HUDEP-2 (cell line): Measurements from ENCODE around the gene SSC5D.
"Not testable (repeated sequence)": the region's sequence is repeated elsewhere in the genome, so short reads cannot be mapped to it uniquely, and the experiment has no call there.

Experiments used
- DNase-seq, 76 experiments: peaks; one replicate each; lab custom pipeline; 2025; ENCODE audit not compliant: unreplicated experiment in 76 of 76; lab: John Stamatoyannopoulos, UW

The SSC5D gene

GRCh38 chr19:55485439-55486011, 2.7 kb upstream of the SSC5D start:
- DNase-seq, result no peak

GRCh38 chr19:55486043-55486970, 1.9 kb upstream of the SSC5D start:
- no peak for DNase-seq

GRCh38 chr19:55486971-55487923, 989 bp upstream of the SSC5D start:
- DNase-seq, result peak in 48 of 76 experiments; percentile 18 to 86 (median 54)

DNA sequence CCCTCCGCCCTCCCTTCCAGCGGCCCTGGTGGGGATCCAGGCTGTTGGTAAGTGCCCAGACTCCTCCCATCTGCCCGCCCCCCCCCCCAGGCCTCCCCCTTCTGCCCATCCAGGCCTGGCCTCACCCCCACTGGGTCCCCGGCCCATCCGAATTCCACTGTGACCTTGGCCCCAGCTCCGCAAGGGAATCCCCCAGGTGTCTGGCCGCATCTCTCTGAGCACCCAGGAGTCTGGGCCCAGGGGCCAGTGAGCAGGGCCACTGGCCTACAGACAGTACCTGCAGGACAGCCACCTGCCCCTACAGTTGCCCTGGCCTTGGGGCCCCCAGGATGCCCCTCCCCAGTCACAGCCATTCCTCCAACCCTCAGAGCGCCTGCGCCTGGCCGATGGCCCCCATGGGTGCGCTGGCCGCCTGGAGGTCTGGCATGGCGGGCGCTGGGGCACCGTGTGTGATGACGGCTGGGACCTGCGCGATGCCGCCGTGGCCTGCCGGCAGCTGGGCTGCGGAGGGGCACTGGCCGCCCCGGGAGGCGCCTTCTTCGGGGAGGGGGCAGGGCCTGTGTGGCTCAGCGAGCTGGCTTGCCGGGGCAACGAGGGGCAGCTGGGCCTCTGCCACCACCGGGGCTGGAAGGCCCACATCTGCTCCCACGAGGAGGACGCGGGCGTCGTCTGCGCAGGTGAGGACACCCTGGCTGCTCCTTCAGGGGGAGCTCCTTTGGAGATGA, 912 bp downstream of the SSC5D start:
- no peak for DNase-seq

DNA sequence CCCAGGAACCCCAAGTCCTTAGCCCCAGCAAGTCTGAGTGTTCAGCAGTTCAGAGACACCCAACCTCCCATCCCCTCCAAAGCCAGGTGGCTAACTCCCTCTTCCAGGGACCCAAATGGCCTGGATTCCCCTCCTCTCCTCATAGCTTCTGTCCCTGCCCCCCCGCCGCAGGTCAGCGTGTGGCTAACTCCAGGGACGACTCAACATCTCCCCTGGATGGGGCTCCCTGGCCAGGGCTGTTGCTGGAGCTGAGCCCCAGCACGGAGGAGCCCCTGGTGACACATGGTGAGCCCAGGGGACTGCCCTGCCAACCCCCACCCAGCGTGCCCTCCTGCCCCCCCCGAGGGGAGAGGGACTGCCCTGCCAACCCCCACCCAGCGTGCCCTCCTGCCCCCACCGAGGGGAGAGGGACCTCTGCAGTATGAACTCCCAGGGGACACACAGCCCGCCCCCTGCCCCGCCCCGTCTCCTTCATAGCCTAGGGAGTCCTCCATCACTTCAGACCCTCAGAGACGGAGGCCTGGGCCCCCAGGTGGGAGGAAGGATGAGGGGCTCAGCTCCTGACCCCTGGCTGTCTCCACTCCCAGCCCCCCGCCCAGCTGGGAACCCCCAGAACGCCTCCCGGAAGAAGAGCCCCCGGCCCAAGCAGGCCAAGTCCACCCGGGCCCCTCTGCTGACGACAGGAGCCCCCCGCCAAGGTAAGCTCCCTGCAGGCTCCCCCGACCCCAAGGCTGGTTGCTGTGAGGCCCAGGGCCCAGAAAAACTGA, 1.7 kb downstream of the SSC5D start:
- DNase-seq, result no peak

DNA sequence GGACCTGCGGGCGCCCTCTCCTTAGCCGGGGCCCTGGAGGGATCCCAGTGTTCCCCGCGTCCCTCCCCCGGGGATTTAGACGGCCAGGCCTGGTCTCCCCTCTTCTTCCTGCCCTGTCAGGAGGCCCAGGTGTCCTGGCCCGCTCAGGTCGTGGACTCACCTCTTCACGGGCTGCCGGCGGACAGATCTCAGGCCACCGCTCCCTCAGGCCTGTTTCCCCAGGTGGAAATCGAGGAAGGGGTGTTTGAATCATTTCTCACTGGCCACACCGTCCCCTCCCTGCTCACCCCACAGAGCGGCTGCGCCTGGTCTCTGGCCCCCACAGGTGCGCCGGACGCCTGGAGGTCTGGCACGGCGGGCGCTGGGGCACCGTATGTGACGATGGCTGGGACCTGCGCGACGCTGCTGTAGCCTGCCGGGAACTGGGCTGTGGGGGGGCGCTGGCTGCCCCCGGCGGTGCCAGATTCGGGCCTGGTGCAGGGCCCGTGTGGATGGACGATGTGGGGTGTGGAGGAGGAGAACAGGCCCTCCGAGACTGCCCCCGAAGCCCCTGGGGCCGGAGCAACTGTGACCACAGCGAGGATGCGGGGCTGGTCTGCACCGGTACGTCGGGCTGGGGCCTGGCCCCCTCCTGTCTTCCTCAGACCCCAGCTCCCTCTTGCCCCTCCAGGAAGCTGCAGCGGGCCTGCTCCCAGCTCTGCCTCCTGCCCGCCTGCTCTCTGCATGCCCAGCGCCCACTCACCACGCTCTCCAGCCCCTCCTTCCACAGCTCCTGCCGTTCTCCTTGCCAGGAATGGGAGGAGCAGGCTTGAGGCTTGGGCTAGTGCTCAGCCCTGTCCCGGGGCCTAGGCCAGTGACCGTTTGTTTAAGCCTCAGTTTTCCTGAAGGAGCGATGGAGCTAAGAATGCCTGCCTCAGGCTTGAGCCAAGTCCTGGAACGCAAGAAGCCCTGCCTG, 2.5 kb downstream of the SSC5D start:
- DNase-seq, result no peak

GRCh38 chr19:55491546-55492360, 3.5 kb downstream of the SSC5D start:
- no peak for DNase-seq

DNA sequence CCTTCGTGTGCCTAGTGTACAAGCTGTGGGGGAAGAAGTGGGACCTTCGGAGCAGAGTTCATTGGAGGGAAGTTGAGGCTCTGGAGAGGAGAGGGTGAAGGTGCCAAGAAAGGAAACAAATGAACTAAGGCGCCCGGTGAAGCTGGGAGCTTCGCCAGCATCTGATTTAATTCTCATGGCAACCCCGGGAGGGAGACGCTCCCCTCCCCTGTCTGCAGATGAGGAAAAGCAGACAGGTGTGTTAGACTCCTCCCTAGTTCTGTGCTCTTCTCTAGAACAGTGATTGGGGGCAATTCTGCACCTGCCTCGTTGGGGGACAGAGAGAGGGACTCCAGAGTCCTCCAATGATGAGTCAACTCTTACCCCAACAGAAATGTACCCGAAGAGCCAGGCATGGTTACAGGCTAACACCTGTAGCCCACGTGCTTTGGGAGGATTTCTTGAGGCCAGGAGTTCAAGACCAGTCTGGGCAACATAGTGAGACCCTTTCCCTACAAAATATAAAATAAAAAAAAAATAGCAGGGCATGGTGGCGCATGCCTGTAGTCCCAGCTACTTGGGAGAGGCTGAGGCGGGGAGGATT, 4.2 kb downstream of the SSC5D start:
- DNase-seq, result peak in 1 of 76 experiments; percentile 3

DNA sequence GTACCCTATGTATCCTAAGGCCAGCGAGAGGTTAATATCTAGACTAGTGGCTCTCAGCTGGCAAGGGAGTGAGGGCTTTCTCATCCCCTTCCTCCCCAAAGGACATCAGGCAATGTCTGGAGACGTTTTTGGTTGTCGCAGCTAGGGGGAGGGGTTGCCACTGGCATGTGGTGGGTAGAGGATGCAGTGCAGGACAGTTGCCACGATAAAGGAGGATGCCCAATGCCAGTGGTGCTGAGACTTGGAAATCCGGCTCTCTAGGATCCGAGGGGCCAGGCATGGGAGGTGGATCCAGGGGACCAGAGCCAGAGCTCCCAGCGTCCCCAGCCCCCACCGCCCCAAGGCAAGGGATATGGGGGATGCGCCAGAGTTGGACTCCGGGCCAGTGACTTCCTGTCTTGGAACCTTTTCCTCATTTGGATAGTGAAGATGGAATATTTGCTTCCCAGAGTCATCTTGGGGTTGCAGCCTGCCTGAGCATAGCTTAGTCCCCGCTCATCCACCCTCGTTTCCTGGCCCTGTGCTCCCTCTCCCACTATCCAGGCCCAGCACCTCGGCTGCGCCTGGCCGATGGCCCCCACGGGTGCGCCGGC, 4.9 kb downstream of the SSC5D start:
- no peak for DNase-seq

DNA sequence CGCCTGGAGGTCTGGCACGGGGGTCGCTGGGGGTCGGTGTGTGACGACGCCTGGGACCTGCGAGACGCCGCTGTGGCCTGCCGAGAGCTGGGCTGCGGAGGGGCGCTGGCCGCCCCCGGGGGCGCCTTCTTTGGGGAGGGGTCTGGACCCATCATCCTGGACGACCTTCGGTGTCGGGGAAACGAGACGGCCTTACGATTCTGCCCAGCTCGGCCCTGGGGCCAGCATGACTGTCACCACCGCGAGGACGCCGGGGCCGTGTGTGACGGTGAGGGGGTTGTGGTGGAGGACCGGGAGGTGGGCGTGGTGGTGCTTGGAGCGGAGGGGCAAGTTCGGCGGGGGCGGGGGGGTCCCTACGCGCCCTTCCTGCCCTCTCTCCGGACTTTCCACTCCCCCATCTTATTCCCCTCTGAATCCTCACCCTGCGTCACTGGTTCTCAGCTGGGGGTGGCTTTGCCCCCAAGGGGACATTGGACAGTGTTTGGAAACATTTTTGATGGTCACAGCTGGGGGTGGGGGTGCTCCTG, 5.5 kb downstream of the SSC5D start:
- no peak for DNase-seq

DNA sequence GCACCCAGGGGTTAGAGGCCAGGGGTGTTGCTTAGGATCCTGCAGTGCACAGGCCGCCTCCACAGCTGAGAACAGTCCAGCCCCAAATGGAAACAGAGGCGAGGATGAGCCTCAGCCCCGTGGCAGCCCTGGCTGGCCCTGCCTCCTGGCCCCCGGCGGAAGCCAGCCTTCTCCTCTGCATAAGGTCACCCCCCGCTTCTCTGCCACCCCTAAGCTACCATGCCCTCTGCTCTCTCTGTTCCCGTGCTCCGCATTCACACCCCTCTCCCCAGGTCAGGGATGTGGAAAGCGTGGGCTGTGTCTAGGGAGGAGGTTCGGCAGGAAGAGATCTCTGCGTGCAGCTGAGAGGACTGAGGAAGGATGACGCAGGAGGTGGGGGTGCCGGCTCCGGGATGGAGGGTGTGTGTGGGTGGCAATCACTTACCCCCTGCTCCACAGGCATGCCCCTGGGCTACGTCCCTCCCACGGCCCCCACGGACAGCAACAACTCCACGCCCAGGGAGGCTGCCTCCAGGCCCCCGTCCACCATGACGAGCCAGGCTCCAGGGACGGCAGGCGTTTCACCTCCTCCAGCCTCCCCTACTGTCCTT, 6.0 kb downstream of the SSC5D start:
- no peak for DNase-seq

DNA sequence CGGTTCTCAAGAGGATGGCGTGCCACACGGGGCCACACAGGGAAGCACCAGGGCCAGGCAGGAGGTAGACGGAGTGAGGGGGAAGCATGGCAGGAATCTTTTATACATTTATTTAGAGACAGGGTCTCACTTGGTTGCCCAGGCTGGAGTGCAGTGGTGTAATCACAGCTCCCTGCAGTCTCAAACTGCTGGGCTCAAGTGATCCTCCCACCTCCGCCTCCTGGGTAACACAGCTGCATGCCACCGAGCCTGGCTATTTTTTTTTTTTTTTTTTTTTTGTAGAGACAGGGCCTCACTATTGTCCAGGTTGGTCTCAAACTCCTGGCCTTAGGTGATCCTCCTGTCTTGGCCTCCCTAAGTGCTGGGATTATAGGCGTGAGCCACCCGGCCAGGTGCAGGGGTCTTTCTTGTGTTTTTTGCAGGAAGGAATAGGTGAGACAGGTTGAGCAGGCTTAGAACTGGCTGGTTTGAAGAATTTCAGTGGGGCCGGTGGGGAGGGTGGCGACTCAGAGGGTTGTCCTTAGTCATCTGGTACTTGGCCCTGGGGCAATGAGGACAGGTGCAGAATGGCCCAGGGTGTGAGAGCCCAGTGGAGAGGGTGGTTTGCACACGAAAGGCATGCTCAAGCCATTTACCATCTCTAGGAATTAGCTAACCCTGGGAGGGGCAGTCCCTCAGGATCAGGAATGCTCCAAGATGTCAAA, 7.6 kb downstream of the SSC5D start:
- no peak for DNase-seq

DNA sequence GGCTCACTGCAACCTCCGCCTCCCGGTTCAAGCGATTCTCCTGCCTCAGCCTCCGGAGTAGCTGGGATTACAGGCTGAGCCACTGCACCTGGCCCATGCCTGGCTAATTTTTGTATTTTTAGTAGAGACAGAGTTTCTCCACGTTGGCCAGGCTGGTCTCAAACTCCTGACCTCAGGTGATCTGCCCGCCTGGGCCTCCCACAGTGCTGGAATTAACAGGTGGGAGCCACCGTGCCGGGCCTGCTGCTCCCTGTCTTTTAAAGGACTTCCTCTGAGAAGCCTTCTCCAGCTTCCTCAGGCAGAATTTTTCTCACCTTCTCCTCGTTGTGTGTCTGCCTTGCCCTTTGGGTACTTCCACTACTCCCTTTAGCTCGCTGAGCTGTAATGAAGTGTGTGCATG, 8.6 kb downstream of the SSC5D start:
- not testable (repeated sequence) for DNase-seq

- no peak for DNase-seq
These were observed 9.5 kb downstream of the SSC5D start for GRCh38 chr19:55497763-55498162.

DNA sequence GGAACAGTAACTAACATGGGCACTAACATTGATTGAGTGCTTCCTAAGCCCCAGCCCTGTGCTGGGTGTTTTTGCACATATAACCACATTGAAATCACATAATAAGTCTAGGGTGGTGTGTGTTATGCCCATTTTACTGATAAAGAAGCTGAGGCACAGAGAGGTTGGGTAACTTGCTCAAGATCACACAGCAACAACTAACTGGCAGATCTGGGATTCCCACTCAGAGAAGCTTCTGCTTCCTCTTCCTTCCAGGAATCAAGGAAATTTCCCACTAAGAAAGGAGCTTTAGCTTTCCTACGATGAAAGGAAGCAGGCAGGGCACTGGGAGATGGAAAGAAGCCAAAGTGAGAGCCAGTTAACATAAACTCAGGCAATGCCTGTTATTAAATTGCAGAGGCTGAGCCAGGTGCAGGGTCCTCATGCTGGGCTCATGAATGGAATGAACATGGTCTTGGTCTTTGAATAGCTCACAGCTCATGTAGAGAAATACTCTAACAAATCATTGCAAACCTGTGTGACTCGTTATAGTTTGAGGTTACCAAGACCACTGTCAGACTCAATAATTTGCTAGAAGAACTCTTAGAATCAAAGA, 10.1 kb downstream of the SSC5D start:
- DNase-seq, result no peak
